SK-N-MC (cell line): ENCODE results near the gene HYAL1.

Experiments used
- DNase-seq: peaks from one replicate; pipeline ENCODE4 v3.0.0-alpha.2; 2011; ENCODE audit warnings: low read depth, low spot score
- H3K27ac ChIP-seq: fragments of 200-600 bp; sonication (generic); 2 replicates; pipeline ENCODE4 v1.5.1; 2016; ENCODE audit warnings: mixed run types
- H3K36me3 ChIP-seq: fragments of 200-600 bp; sonication (generic); 2 replicates; pipeline ENCODE4 v1.6.1; 2017; ENCODE audit warnings: antibody characterized with exemption, low read length, mixed read lengths; ENCODE audit not compliant: insufficient read depth
- H3K4me3 ChIP-seq: fragments of 200-600 bp; sonication (generic); 2 replicates; pipeline ENCODE4 v1.5.1; 2016
- H3K9ac ChIP-seq: fragments of 200-600 bp; sonication (generic); 2 replicates; pipeline ENCODE4 v1.8.0; 2017; ENCODE audit warnings: mixed run types, mixed read lengths; ENCODE audit not compliant: insufficient read length
- H3K9me3 ChIP-seq: fragments of 200-600 bp; sonication (generic); 2 replicates; pipeline ENCODE4 v1.6.1; 2017; ENCODE audit warnings: low read depth, mild to moderate bottlenecking, antibody characterized with exemption, low read length, moderate library complexity, mixed read lengths
- EZH2 ChIP-seq: fragments of 200-600 bp; sonication (generic); IDR thresholded peaks from one replicate; pipeline ENCODE4 v1.6.1; 2017; ENCODE audit warnings: antibody characterized with exemption
- FOXP2 ChIP-seq: optimal IDR thresholded peaks from 2 replicates; pipeline ENCODE3; 2011; ENCODE audit warnings: mild to moderate bottlenecking, moderate library complexity; ENCODE audit not compliant: insufficient read depth; ENCODE audit errors: extremely low read length, control extremely low read depth
- POLR2AphosphoS5 ChIP-seq: IDR thresholded peaks from 2 replicates; pipeline ENCODE4 v1.6.1; 2012; ENCODE audit warnings: mild to moderate bottlenecking, low read depth, low read length, borderline replicate concordance

Gene HYAL1

DNA sequence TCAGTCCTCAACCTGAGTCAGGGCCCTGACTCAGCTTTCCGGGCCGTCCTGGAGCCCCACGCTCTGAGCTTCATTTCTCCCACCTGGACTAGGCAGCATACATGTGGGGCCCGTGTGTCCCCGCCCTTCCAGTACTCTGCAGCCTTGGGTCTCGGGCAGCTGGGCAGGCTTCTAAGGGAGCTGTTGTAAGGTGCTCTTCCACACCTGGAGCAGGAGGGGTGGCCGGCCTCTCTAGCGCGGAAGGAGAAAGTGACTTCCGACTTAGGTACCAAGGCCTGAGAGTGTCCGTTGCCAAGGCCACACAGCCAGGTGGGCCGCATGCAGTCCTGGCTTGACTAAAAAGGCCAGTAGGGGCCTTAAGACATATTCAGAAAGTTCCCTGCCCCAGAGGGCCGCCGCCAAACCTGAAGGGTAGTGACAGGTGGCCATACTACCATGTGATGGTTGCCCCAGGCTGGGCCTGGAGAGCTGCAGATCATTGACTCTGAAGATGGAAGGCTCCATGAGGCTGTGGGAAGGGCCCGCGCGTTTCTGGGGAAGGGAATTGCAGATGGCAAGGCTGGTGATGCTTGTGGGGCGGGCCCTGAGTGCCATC is 43.8 kb downstream of the HYAL1 start:
- Histone ChIP-seq H3K9ac (no peak overlapping the region), H3K27ac (no peak overlapping the region), H3K9me3 (no peaks in the 10 kb centered on the region), H3K36me3 (peaks cover 10% of the 10 kb centered on the region; the same call in 1 of the 2 replicates), H3K4me3 (peak overlapping the region; percentile 76)
- no peak for DNase-seq
- TF ChIP-seq POLR2AphosphoS5 (no peak), EZH2 (no peak), FOXP2 (no peak)

- TF ChIP-seq POLR2AphosphoS5 (no peak), EZH2 (no peak), FOXP2 (no peak)
- Histone ChIP-seq H3K36me3 (peaks cover 10% of the 10 kb centered on the region; the same call in 1 of the 2 replicates), H3K27ac (no peak overlapping the region; the same call in 1 of the 2 replicates)
These were observed 44.4 kb downstream of the HYAL1 start for GRCh38 chr3:50258979-50259378.

GRCh38 chr3:50258029-50258680 is 45.2 kb downstream of the HYAL1 start:
- peaks cover 10% of the 10 kb centered on the region; the same call in 1 of the 2 replicates for H3K36me3 ChIP-seq
- H3K4me3 ChIP-seq = no peak overlapping the region
- no peak for DNase-seq
- no peak for TF ChIP-seq FOXP2
- TF ChIP-seq POLR2AphosphoS5 = no peak
- TF ChIP-seq EZH2 = no peak
- H3K27ac ChIP-seq = no peak overlapping the region
- no peaks in the 10 kb centered on the region for H3K9me3 ChIP-seq
- no peak overlapping the region for H3K9ac ChIP-seq

More at GRCh38 chr3:50258979-50259378, 44.4 kb downstream of the HYAL1 start:
- no peak overlapping the region for H3K4me3 ChIP-seq
- no peak for DNase-seq
- no peak overlapping the region for H3K9ac ChIP-seq
- no peaks in the 10 kb centered on the region for H3K9me3 ChIP-seq

DNA sequence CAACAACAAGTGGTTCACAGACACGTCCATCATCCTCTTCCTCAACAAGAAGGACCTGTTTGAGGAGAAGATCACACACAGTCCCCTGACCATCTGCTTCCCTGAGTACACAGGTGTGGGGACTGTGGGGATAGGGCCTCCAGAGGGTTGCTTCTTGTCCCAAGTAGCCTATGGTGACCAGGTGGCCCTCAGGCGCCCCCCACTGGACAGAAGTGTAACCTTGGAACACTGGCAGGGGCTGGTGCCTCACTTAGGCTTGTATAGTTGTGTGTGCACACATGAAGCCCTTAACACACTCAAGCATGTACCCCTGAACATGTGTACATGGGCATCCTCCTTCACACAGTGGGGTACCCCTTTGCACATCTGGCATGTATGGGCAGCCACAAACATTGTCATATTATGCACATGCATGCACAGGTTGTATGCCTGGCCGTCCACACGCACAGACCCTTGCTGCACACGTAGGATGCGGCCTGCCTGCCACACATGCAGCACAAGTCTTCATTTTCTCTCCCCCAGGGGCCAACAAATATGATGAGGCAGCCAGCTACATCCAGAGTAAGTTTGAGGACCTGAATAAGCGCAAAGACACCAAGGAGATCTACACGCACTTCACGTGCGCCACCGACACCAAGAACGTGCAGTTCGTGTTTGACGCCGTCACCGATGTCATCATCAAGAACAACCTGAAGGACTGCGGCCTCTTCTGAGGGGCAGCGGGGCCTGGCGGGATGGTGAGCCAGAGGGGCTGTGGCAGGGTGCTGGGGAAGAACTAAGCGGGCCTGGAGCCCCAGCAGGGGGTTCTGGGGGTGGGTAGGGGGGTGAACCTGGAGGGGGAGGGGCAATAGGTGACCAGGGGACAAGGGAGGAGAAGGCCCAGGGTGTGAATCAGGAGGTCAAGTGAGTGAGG is 46.1 kb downstream of the HYAL1 start:
- TF ChIP-seq EZH2 (no peak), FOXP2 (no peak), POLR2AphosphoS5 (no peak)
- no peak overlapping the region for H3K4me3 ChIP-seq
- peaks cover 10% of the 10 kb centered on the region; the same call in 1 of the 2 replicates for H3K36me3 ChIP-seq
- no peak overlapping the region for H3K9ac ChIP-seq
- no peak overlapping the region for H3K27ac ChIP-seq
- no peaks in the 10 kb centered on the region for H3K9me3 ChIP-seq
- DNase-seq = no peak

DNA sequence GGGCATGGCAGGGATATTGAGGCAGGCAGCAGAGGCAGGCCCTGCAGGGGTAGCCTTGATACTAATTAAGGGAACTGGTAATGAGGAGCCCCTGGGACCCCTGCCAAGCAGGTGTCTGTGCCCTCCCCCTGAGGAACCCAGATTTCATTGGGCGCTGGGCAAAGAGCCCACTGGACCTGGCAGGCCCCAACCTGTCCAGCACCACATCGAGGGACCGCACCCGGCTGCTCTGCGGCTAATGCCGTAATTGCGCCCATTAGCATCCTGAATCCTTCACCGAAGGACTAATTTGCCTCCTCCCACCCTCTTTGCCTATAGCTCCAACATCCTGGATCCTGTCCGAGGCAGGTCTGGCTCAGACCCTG is 48.1 kb downstream of the HYAL1 start:
- H3K9ac ChIP-seq = no peak overlapping the region
- no peak overlapping the region for H3K4me3 ChIP-seq
- peaks cover 10% of the 10 kb centered on the region; the same call in 1 of the 2 replicates for H3K36me3 ChIP-seq
- H3K27ac ChIP-seq = no peak overlapping the region
- TF ChIP-seq FOXP2 (no peak), POLR2AphosphoS5 (no peak), EZH2 (no peak)
- H3K9me3 ChIP-seq = no peaks in the 10 kb centered on the region
- DNase-seq = no peak

DNA sequence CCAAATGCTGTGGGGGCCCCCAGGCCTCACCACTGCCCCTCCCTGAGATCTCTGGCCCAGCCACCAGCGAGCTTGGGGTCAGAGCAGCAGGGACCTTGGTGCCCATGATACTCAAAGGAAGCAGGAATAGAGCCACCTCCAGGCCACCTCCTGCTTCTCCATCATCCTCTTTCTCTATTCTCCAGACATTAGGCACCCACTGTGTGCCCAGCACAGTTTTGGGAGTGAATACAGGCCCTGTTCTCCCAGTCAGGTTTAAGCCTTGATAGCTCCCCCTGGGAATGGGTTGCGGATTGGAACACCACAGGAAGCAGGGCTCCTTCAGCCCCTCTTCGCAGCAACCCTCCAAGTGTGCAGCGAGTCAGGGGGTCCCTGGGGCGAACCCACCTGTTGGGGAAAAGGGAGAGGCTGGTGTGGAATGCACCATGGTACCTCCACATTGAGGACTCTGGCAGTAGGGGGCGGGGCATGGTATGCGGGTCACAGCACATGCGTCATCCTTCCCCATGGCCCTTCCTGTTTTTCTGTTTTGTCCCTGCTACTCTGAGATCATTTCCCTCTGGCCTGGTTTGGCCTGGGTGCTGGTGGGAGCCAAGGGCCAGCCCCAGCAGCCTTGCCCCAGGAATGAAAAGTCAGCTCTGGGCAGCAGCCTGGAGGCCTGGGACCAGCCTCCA is 48.7 kb downstream of the HYAL1 start:
- no peak for TF ChIP-seq POLR2AphosphoS5
- TF ChIP-seq EZH2 = no peak
- no peak for TF ChIP-seq FOXP2
- Histone ChIP-seq H3K9ac (no peak overlapping the region), H3K4me3 (no peak overlapping the region), H3K27ac (no peak overlapping the region), H3K36me3 (peaks cover 10% of the 10 kb centered on the region; the same call in 1 of the 2 replicates), H3K9me3 (no peaks in the 10 kb centered on the region)
- no peak for DNase-seq

GRCh38 chr3:50251220-50251619 is 52.2 kb downstream of the HYAL1 start:
- H3K36me3 ChIP-seq = no peaks in the 10 kb centered on the region; the same call in 1 of the 2 replicates
- no peak overlapping the region for H3K9ac ChIP-seq
- DNase-seq = no peak
- TF ChIP-seq FOXP2 (no peak), EZH2 (no peak), POLR2AphosphoS5 (no peak)
- no peaks in the 10 kb centered on the region for H3K9me3 ChIP-seq
- H3K4me3 ChIP-seq = no peak overlapping the region
- H3K27ac ChIP-seq = no peak overlapping the region
